ENCODE results near the gene LRP1.

GRCh38 chr12:57156701-57157403 is 28.6 kb downstream of the LRP1 start:
- TF ChIP-seq CTCF (conservative IDR thresholded peaks at IDR 0.05; ENCODE audit: low read length): no peak
- TF ChIP-seq EZH2phosphoT487 (IDR thresholded peaks at IDR 0.05; ENCODE audit: borderline replicate concordance): no peak

All from Loucy (cell line).